GM18526 (cell line): ENCODE data around the gene MAML2.

Source experiments
- POLR2A ChIP-seq: IDR thresholded peaks from 3 replicates; pipeline ENCODE4 v1.6.1; 2011; ENCODE audit not compliant: insufficient read length; ENCODE audit errors: extremely low read depth

Gene MAML2

GRCh38 chr11:96207459-96208449 lies 135.2 kb downstream of the MAML2 start:
- TF ChIP-seq POLR2A = no peak

GRCh38 chr11:96206955-96207354 lies 136.0 kb downstream of the MAML2 start:
- TF ChIP-seq POLR2A = no peak

- no peak for TF ChIP-seq POLR2A
Observed at GRCh38 chr11:96205460-96205809, 137.6 kb downstream of the MAML2 start.

DNA sequence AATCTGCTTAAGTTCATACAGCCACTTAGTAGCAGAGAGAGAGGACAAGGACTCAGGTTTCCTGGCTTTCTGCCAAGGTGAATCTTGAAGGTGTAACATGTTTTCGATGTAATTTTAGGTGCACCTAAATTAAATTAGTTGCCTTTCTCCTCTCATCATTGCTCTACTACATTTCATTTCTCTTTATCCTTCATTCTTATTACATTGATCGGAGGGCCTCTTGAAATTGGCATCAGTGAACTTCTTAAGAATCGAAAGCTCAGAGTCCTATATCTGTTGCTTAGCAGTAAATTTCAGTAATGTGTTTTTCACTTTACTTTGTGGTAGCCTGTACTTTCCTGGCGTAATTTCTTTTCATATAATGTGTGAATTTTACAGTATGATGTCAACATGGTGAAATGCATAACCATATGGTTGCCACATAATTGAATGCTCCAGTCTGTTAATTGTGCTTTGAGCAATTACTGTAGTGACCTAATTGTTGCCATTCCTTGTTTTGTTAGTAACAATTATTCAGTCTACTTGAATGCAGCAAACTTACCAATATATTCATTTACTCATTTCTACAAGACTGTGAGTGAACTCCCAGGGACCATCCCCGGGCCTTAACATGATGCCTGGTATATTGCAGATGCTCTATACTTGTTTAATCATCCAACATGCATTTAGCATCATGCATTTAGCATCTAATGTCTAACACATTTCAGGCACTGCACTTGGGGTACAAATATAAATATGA lies 138.1 kb downstream of the MAML2 start:
- no peak for TF ChIP-seq POLR2A

- no peak for TF ChIP-seq POLR2A
Observed at GRCh38 chr11:96204366-96204659, 138.7 kb downstream of the MAML2 start.

DNA sequence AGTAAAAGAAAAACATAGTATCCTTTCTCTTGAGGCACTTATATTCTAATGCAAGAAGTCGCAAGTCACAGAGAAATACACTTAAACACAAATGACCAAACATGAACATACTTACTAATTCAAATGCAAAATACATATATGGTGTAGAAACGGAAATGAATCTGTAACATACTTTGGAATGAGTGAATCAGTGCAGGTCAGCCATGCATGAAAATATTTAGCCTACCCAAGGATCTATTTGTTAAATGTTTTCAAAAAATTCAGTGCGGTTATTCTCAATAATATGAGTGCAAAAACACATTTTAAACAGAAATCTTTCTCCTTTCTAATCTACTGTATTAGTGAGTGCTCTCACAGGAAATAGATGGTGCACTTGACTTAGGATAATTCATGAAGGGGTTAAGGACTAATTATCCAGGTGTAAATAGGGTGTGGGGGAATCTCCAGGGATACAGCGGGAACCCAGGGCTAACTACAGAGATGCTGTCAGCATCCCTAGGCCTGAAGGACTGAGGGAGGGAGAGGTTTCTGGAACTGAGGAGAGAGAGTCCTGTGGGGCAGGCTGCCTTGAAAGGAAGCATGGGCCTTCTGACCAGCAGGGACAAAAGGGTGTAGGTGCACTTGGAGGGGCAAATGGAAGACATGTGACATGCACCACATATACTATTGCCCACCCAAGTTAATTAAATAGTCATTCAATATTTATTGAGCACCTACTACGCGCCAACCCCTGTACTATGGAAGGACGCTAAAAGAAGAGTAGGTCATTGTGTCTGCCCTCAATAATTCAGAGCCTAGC lies 139.2 kb downstream of the MAML2 start:
- TF ChIP-seq POLR2A = no peak

- no peak for TF ChIP-seq POLR2A
Observed at GRCh38 chr11:96200243-96200642, 142.8 kb downstream of the MAML2 start.

GRCh38 chr11:96199563-96200025 lies 143.4 kb downstream of the MAML2 start:
- no peak for TF ChIP-seq POLR2A

DNA sequence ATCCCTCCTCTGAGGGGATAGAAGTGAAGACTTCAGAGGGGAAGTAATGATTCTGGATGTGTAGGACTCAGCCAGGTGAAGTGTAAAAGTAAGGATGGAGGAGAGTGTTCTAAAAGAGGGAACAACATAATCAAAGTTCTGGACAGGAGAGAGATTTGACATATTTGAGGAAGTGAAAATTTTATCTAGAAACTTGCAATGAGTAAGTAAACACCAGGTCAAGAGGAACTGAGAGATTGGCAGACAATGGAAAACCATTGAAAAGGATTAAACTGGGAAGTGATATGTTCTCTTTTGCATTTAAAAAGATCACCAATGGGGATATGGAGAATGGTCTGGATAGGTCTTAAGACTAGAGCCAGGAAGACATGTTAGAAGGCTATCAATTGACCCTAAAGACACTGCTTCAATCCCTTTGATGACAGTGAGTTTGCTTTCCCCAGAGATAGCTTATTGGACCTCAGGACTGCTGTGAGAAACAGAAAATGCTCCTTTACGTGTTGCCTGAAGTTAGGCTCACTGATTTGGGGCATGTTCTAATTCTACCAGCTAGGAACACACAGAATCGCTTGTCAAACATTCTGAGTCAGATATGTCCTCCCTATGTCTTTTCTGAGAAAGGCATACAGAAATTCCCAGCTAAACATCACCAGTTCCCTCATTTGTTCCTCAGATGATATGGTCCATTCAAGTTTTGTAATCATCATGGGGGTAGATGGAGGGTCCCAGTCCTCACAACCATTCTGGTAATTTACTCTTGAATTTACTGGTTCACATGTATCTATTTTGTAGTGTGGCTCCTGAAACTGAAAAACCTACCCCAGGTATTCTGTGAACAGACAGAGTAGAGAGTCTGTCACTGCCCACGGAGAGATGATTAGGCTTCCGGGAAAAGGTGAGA lies 144.9 kb downstream of the MAML2 start:
- TF ChIP-seq POLR2A = no peak

DNA sequence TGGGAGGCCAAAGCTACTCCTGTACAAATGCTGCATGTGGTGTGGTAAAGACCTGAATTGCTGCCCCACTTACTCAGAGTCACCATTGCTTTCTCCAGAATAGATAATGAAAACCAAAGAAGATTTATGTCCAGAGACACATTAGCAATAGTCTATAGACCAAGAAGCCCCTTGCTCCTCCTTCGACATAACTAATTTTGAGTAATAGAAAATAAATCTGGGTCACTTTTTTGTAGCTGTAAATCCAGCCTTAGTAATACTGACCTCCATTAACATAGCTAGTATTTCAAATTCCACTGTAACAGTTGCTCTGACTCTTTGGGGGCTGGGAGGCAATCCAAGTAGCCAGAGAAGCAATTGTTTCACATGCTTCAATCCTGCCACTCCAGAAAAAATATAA lies 145.9 kb downstream of the MAML2 start:
- TF ChIP-seq POLR2A = no peak

GRCh38 chr11:96196181-96196662 lies 146.8 kb downstream of the MAML2 start:
- no peak for TF ChIP-seq POLR2A

GRCh38 chr11:96195671-96196070 lies 147.3 kb downstream of the MAML2 start:
- TF ChIP-seq POLR2A = no peak

DNA sequence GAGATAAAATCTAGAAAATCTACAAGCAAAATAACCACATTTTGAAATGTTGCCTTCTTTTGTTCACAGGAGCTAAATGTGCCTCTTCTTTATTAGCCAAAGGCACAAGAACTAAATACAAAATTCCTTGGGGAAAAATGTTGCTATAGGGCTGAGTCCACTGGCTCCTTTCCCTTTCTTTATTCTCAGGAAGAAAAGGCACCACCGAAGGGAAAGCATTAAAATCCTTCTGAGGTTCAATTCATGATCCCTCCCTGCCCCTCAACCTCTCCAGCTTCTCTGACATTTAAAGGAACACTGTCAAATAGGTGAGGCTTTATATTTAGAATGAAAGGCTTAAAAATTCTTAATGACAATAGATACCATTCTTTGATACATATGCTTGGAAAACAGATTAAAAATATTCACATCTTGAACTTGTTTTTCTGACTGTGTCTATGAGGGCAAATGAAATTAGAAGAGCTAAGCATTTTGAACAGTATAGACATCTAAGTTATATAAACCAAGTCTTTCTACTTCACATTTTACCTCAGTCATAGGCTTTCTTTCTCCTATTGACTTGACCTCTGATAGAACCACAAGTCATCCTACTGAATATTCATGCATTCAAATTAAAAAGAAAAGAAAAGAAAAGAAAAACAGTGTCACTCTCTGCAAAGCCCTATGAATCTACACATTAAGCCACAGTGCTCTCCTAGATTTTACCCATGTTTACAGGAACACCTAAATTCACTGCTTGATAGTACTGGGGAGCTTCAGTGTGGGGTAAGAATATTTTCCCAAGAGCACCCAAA lies 148.2 kb downstream of the MAML2 start:
- TF ChIP-seq POLR2A = no peak
